K562 (cell line): ENCODE data around the gene C1D.

Source experiments
- EP300 ChIP-seq: IDR thresholded peaks from 2 replicates; pipeline ENCODE4 v1.6.1; 2012; ENCODE audit warnings: low read length, improper control_type of control experiment
- FOXM1 ChIP-seq, 2 experiments: fragments of 450-650 bp in 1 of 2; sonication (generic) in 1 of 2; formaldehyde crosslinking in 1 of 2; IDR thresholded peaks; 2 replicates each; pipeline versions ENCODE4 v1.6.1 to v1.9.0; 2017 to 2022; ENCODE audit warnings: low read depth in 2 of 2, mild to moderate bottlenecking in 2 of 2, missing genetic modification reagents in 1 of 2, moderate library complexity in 1 of 2
- KDM1A ChIP-seq, 2 experiments: fragments of 450-650 bp; IDR thresholded peaks; 2 replicates each; pipeline ENCODE4 v1.6.1; 2016; ENCODE audit warnings: mild to moderate bottlenecking in 2 of 2
- KDM2B ChIP-seq: fragments of 250-450 bp; sonication (Bioruptor Pico); IDR thresholded peaks from 2 replicates; pipeline ENCODE4 v1.8.0; 2021; ENCODE audit warnings: mild to moderate bottlenecking, moderate library complexity
- POLR2AphosphoS5 ChIP-seq: IDR thresholded peaks from 2 replicates; pipeline ENCODE4 v1.6.1; 2011; ENCODE audit warnings: mild to moderate bottlenecking, low read depth, low read length, moderate library complexity; ENCODE audit not compliant: control insufficient read depth, insufficient read depth
- POLR2H ChIP-seq: IDR thresholded peaks from 2 replicates; pipeline ENCODE4 v1.6.1; 2016; ENCODE audit warnings: missing genetic modification characterization, low read depth, mild to moderate bottlenecking, control low read depth, missing compliant biosample characterization, moderate library complexity
- ZBTB1 ChIP-seq: sonication (generic); formaldehyde crosslinking; IDR thresholded peaks from 2 replicates; pipeline ENCODE4 v1.8.1; 2023; ENCODE audit warnings: missing genetic modification reagents, low read depth, mild to moderate bottlenecking, borderline replicate concordance
- TF ChIP-seq, protein P1 (sequence below), 3 experiments: IDR thresholded peaks in 2 of 3; conservative IDR thresholded peaks in 1 of 3; 2 replicates each; pipeline ENCODE4 v1.5.1; 2011 to 2012; ENCODE audit warnings: low read length in 3 of 3, mild to moderate bottlenecking in 3 of 3, control low read depth in 2 of 3, improper control_type of control experiment in 1 of 3, inconsistent platforms in 1 of 3, low read depth in 1 of 3, mixed read lengths in 1 of 3, moderate library complexity in 1 of 3; ENCODE audit not compliant: insufficient read depth in 2 of 3
- TF ChIP-seq, protein P2 (sequence below): fragments of 450-650 bp; IDR thresholded peaks from 2 replicates; pipeline ENCODE4 v1.6.1; 2016; ENCODE audit warnings: antibody characterized with exemption
- TF ChIP-seq, protein P3 (sequence below): sonication (generic); formaldehyde crosslinking; IDR thresholded peaks from 2 replicates; pipeline ENCODE4 v1.8.0; 2022; ENCODE audit warnings: mild to moderate bottlenecking, missing genetic modification reagents, borderline replicate concordance
- TF ChIP-seq, protein P4 (sequence below): sonication (generic); formaldehyde crosslinking; IDR thresholded peaks from 2 replicates; pipeline ENCODE4 v1.8.1; 2023; ENCODE audit warnings: mild to moderate bottlenecking, missing genetic modification reagents

DNA sequence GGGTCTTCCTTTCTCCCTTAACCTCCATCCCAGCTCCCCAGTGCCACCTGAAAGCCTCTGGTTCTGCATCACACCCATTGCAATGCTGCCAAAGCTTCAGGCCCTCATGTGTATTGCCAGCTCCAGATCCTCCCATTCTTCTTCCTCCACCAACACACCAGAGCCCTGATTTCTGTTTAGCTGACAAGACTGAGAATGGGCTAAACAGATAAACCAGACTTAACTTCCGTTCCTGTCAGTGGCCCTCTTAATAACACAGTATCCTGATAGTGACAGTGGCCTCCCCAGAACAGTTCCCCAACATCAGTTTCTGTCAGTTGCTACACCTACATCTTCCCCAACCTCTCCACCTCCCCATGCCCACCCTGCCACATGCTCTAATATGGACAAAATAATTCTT is 31.3 kb upstream of the C1D start:
- TF ChIP-seq FOXM1 (IDR thresholded peaks at IDR 0.05; ENCODE audit: low read depth) (no peak), FOXM1 (CRISPR knock-in tag; IDR thresholded peaks at IDR 0.05; ENCODE audit: low read depth) (no peak), EP300 (no peak), KDM2B (no peak), POLR2AphosphoS5 (no peak), ZBTB1 (CRISPR knock-in tag) (no peak), KDM1A (IDR thresholded peaks at IDR 0.05) (no peak; a peak in 1 of 4 replicates), POLR2H (no peak)
- TF ChIP-seq, protein P1, sequence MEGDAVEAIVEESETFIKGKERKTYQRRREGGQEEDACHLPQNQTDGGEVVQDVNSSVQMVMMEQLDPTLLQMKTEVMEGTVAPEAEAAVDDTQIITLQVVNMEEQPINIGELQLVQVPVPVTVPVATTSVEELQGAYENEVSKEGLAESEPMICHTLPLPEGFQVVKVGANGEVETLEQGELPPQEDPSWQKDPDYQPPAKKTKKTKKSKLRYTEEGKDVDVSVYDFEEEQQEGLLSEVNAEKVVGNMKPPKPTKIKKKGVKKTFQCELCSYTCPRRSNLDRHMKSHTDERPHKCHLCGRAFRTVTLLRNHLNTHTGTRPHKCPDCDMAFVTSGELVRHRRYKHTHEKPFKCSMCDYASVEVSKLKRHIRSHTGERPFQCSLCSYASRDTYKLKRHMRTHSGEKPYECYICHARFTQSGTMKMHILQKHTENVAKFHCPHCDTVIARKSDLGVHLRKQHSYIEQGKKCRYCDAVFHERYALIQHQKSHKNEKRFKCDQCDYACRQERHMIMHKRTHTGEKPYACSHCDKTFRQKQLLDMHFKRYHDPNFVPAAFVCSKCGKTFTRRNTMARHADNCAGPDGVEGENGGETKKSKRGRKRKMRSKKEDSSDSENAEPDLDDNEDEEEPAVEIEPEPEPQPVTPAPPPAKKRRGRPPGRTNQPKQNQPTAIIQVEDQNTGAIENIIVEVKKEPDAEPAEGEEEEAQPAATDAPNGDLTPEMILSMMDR (IDR thresholded peaks at IDR 0.05 in 2 of 3, conservative IDR thresholded peaks at IDR 0.05 in 1 of 3; ENCODE audit: insufficient read depth in 2 of 3, low read depth in 1 of 3, low read length in 3 of 3): no peak
- TF ChIP-seq, protein P2, sequence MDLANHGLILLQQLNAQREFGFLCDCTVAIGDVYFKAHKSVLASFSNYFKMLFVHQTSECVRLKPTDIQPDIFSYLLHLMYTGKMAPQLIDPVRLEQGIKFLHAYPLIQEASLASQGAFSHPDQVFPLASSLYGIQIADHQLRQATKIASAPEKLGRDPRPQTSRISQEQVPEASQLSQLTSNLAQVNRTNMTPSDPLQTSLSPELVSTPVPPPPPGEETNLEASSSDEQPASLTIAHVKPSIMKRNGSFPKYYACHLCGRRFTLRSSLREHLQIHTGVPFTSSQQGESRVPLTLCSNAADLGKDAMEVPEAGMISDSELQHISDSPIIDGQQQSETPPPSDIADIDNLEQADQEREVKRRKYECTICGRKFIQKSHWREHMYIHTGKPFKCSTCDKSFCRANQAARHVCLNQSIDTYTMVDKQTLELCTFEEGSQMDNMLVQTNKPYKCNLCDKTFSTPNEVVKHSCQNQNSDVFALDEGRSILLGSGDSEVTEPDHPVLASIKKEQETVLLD: no peak
- TF ChIP-seq, protein P3, sequence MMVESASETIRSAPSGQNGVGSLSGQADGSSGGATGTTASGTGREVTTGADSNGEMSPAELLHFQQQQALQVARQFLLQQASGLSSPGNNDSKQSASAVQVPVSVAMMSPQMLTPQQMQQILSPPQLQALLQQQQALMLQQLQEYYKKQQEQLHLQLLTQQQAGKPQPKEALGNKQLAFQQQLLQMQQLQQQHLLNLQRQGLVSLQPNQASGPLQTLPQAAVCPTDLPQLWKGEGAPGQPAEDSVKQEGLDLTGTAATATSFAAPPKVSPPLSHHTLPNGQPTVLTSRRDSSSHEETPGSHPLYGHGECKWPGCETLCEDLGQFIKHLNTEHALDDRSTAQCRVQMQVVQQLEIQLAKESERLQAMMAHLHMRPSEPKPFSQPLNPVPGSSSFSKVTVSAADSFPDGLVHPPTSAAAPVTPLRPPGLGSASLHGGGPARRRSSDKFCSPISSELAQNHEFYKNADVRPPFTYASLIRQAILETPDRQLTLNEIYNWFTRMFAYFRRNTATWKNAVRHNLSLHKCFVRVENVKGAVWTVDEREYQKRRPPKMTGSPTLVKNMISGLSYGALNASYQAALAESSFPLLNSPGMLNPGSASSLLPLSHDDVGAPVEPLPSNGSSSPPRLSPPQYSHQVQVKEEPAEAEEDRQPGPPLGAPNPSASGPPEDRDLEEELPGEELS (CRISPR knock-in tag): no peak
- TF ChIP-seq, protein P4, sequence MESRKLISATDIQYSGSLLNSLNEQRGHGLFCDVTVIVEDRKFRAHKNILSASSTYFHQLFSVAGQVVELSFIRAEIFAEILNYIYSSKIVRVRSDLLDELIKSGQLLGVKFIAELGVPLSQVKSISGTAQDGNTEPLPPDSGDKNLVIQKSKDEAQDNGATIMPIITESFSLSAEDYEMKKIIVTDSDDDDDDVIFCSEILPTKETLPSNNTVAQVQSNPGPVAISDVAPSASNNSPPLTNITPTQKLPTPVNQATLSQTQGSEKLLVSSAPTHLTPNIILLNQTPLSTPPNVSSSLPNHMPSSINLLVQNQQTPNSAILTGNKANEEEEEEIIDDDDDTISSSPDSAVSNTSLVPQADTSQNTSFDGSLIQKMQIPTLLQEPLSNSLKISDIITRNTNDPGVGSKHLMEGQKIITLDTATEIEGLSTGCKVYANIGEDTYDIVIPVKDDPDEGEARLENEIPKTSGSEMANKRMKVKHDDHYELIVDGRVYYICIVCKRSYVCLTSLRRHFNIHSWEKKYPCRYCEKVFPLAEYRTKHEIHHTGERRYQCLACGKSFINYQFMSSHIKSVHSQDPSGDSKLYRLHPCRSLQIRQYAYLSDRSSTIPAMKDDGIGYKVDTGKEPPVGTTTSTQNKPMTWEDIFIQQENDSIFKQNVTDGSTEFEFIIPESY: no peak
